Stimulated activated CD4-positive, alpha-beta T cell treated with anti-CD3 and anti-CD28 coated beads, Interleukin-4, amount 100 ng/mL, for 48 hours (primary cell): ENCODE data around the gene FAM120A.

Experiments
- DNase-seq, 2 donors: peaks; one replicate each; pipeline ENCODE4 v3.0.0-alpha.2; 2020; ENCODE audit warnings: low read depth in 2 of 2

Gene FAM120A

DNA sequence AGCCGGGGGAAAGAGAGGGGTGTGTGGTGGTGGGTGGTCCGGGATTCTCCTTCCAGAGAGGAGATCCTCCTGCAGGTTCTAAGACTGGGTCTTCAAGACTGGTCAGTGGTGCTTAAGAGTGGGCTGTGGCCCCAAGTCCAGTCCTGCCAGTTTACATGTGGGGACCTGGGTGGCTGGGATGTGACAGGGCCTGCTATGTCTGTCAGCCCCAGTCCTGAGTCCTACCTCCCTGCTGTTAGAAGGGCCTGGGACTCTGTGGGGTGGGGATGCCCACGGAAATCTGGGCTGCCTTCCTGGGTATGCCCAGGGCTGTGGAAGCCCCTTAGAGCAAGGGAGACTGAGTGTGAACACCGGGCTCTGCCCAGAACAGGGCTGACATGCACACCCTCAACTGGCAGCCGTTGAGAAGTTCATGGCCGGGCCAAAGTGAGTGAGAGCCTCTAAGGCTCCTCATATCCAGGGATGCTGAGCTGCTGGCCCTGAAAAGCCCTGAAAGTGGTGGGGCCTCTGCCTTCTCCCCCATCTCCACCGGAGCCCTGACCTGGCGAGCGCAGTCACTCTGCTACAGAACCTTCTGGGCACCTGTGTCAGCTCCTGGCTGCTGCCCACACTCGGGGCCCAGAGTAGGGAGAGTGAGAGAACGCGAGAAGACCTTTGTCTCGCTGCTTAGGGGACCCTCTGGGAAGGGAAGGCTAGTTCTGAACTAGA, 126.6 kb downstream of the FAM120A start:
- no peak for DNase-seq

DNA sequence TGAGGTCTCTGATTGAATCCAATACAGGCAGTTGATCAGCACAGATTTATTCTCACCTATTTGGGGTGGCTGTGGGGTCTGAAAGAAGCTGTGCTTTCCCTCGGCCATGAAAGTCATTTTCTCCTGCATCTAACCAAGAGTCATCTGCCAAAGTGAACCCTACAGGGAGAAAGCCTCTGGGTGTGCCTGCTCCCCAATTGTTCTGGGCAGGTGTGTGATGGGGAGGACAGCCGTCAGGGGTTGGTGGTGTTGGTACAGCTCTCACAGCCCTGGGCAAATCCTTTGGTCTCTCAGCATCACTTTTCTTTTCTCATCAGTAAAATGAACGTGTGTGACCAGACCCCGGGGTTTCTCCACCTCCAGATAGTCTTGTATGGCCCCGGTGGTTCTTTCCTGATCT, 127.4 kb downstream of the FAM120A start:
- DNase-seq, result no peak

DNA sequence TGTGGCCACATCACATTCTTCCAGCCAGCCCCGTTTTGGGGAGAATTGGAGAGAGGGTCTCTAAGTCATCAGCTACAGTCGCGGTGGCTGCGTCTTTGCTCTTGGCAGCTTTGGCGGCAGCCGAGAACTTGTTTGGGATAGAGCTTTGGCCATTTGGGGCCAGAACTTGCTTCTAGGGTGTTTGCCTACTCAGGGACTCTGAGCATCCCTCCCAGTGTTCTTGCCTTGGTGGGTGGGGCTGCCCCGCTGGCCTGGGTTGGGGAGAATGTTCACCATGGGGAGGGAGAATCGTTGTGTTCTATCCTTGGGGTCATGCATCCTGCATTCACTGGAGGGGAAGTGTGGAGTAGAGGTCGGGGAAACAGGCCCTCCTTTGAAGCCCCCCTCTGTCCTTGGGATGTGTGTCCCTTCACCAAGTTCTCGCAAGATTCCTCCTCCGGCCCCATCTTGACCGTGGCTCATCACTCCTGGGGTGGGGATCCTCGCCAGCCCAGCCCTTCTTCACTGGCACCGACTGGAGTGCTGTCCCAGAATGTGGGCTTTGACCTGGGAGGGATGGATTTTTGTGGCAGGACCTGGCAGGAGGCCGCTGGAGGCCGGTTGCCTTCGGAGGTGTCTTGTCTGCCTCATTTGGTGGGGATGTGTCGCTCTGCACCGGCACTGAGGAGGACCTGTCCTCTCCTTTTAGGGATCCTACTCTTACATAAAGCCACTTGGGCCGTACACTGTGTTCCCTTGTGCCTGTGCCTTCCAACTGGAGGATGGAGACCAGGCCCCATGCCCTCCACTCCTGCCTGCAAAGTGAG, 128.4 kb downstream of the FAM120A start:
- no peak for DNase-seq

DNA sequence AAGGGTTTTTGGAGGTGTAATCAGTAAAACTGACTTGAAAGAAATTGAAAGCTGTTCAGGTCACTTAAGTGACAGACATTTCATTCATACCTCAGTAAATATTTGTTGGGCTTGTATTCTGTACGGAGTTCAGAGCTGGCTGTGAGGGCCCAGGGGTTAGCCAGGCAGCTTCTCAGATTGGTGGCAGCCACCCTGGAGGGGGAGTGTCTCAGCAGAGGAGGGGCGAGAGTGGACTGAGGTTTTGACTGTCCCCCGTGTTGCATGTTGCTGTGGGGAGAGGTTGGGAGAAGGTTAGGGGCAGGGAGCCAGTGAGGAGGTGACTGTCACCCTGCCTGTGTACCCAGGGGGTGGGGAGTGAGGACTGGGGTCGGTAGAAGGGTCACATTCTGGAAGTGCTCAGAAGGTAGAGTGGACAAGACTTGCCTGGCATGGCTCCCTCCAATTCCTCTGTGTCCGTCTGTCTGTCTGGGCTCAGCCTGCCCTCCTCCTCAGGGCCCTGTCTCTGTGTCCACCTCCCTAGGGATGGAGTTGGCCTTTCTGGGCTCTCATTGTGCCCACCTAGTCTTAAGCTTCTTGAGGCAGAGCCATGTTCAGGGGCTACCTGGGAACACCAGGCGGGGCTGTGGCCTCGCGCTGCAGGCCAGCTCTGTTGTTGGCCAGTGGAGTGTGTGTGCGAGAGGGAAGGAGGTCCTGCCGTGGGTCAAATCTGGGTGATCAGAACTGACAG, 129.3 kb downstream of the FAM120A start:
- no peak for DNase-seq

DNA sequence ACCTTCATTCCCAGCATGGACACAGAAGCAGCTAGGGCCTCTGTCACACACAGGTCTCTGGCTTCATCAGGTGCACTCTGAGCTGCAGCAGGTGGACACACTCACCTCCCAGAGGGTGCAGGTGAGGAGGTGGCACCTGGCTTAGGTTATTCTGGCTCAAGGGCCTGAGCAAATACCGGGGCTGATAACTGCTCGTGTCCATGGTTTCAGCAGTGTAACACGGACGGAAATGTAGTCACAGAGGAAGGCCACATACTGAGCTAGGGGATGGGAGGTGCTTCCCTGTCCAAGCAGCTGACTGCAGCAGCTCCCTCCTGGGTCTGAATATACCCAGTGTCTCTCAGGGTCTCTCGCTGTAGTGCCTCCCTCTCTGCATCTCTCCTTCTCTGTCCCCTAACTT, 130.6 kb downstream of the FAM120A start:
- DNase-seq, result no peak

DNA sequence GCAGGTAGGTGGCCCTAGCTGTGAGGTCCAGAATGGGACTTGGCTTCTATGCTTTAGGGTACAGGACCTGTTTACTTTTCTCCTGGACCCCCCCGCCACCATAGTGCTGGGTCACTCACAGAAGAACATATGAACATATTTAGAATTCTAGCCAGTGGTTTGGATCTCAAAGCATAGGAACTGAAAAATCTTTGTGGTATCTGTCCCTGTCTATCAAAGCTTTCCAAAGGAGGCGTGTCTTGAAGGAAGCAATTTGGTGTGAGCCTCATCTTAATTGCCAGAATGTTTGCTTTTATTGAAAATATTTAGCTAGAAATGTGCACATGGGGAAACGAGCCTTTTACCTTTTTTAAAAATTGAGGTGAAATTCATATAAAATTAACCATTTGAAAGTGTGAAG, 131.1 kb downstream of the FAM120A start:
- no peak for DNase-seq

DNA sequence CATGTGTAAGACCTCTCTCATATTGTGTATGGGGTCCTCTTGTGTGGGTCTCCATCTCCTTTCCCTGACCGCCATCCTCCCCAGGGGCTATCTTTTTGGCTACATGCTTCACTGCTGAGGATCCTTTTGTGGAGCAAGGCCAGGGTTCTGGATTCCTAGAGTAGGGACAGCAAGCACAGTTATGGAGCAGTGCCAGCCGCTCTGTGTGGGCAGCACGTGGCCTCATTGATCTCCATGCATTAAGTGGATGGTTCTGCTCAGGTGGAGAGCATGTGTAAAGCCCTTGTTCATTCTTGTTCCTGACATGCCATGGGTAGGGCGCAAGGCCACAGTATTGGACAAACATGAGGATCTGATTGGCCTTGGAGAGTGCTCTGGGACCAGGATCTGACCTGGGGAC, 133.8 kb downstream of the FAM120A start:
- DNase-seq, result no peak

DNA sequence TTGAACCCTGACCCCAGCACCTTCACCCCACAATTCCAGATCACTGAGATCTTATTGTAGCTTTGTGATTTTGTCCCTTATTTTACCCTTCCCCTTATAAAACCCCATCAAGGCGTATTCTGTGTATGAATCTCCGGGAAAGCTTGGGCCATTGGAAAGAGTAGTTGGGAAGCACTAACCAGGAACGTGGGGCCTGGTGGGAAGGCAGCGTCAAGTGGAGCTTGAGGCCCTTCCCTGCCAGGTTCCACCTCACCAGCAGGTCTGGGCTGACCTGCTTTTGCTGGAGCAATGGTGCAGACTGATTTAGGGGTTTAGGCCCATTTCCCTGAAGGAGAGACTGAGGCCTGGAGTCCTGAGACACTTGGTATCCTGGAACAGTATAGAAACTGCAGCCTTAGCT, 134.2 kb downstream of the FAM120A start:
- no peak for DNase-seq

DNA sequence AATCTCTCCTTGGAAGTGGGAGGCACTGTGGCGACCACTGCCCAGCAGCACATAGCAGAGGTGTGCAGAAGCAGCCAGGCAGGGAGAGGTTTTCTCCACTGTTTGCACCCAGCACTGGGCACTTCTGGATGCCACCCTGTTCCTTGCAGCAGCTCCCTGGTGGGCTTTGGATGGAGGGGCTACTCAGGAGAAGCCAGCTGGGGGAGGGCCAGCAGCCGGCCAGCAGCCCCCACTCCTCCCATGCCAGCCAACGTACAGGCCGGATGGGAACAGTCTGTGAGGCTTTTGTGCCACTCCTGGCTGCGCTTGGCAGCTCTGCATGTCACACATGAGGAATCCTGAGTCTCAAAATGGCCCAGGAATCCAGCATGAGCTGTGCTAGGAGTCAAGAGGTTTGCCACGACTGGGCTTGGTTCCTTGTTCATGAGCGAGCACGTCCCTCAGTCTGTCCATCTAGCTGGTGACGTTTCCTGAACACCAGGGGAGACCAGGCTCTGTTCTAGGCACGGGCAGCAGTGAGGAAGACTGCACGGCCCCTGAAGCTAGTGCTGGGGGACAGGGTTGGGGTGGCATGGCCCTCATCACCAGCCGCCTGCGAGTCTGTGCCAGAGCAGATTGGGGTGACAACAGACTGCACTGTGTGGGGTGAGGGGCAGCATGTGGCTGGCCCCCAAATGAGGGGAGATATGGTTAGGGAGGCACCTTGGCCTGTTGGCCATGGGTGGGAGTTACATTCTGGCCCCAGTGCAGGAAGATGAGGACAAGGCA, 135.0 kb downstream of the FAM120A start:
- no peak for DNase-seq

DNA sequence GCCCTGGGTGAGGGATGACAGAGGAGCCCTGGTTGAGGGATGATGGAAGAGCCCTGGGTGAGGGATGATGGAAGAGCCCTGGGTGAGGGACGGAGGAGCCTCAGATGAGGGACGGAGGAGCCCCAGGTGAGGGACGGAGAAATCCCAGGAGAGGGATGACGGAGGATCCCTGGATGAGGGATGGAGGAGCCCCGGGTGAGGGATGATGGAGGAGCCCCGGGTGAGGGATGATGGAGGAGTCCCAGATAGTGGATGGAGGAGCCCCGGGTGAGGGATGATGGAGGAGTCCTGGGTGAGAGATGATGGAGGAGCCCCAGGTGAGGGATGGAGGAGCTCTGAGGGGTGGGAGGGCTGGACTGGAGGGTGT, 135.8 kb downstream of the FAM120A start:
- no peak for DNase-seq

DNA sequence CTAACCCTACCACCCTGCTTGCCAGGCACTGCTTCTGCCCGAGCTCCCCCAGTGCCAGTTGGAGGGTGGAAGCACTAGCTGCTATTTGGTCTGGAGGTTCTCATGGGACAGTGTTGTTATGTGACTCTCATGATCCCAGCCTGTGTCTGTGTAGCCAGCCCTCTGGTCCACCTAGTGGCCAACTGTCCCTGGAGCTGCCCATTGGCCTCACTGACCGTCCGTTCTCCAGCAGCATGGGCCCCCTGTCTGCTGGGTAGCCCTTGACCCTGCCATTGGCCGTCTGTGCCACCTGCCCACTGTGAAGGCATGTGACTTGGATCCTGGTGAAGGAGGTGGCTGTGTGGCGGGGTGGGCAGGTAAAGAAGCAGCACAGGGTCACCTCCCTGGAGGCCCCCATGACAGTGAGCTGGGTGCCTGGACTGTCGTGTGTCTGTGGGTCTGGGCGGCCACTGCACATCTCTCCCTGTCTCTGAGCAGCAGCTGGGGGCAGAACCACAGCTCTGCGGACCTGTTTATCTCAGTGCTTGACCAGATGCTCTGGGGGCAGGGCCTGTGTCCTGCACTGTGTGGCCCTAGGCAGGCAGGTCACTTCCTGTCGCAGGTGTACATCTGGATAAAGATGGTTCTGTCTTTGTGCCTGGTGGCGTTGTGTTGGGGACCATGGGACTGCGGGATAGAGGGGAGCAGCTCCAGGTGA, 136.3 kb downstream of the FAM120A start:
- DNase-seq, result no peak

DNA sequence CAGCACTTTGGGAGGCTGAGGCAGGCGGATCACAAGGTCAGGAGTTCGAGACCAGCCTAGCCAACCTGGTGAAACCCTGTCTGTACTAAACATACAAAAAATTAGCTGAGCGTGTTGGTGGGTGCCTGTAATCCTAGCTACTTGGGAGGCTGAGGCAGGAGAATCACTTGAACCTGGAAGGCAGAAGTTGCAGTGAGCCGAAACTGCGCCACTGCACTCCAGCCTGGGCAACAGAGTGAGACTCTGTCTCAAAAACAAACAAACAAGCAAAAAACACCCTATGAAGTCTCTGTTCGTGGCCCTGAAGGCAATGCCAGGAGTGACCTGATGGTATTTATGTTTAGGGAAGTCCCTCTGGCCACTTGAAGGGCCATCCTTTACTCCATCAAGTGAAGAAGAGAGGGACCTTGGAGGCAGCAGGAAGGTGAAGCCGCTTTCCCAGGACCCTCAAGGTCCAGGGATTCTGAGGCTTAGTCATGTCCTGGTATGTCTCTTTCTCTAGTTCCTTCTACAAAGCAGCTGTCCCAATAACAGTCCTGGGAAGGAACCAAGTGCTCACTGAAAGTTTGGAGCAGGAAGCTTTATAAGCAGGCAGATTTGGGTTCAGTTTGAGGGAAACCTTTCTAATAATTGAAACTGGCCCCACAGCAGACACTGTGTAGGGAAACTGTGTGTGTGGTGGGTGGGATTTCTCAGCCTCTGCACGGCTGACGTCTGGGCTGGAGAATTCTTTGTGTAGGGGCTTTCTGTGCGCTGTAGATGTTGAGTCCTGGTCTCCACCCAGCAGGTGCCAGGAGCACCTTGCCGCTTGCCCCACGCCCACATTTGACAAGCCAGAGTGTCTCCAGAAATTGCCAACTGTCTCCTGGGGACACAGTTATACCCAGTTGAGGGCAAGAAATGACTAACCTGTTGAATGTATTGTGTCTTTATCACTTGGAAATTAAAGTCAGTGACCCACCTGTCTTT, 137.4 kb downstream of the FAM120A start:
- no peak for DNase-seq

DNA sequence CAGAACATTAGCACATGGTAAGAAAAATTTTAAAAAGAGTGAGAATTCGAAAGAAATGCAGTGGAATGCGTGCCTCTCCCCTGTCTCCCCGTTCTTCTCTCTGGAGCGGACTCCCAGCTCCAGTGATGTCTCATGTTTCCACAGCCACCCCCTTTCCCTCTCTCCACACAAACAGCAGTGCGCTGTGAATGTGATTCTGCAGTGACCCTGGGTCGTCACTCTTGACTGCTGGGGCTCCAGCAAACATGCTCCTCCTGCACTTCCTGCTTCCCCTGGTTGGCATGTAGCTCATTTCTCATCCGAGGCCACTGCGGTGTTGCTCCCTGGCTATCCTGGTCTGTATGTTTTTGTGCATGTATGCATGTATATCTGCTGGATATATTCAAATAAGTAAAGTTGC, 138.2 kb downstream of the FAM120A start:
- DNase-seq, result no peak

DNA sequence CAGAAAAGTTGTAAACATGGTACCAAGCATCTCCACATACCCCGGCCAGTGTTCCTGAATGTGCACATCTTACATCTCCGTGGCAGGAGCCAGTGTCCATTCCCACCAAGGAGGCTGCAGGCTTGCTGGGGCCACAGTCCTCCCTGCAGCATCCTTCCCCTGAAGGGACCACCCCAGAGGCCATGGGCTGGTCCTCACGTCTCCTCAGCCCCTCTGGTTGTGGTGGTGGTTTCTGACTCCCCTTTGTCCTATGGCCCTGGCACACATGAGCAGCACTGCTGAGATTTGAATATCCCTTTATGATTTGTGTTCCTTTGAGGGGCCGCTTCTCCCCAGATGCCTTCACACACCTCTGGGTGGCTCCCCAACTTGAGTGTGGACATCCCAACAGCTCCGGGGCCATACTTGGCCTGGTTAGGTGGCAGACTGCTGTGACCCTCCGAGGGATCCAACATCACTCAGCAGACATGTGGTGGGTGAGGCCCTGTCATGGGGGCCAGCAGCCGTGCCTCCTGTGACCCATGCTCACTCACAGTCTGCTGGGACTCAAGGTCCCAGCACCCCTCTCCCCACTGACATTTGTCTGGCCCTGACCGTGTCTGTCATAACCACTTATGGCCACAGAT, 139.2 kb downstream of the FAM120A start:
- DNase-seq, result no peak

DNA sequence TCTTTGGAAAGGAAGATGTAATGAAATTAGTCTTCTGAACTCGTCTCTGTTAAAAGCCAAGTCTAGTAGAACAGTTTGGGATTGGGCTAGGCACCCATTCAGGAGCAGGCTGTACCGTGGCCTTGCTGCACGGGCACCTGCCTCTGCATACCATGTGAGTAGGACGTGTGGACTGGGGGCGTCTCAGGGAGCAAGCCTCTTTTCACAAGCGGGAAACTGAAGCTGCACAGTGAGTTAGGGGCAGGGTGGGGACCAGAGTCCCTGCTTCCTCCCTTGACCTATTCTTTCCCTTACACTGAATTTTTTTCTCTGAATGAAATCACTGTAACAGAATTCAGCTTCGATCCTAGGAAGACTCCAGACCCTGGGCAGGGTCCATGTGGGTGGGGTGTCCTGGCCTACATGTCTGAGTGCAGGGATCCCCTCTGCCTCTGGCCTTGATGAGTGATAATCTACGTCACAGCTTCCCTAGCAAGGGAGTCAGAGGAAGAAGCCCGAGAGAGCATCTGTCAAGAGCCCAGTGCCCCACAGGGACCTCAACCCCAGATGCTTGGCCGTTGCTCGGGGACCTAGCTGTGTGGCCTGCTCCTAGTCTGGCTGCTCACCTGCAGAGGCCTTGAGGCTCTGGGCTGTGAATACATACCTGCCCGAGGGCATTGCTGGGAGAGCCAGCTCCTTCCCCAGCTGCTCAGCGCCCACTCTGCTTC, 140.0 kb downstream of the FAM120A start:
- DNase-seq, result no peak

DNA sequence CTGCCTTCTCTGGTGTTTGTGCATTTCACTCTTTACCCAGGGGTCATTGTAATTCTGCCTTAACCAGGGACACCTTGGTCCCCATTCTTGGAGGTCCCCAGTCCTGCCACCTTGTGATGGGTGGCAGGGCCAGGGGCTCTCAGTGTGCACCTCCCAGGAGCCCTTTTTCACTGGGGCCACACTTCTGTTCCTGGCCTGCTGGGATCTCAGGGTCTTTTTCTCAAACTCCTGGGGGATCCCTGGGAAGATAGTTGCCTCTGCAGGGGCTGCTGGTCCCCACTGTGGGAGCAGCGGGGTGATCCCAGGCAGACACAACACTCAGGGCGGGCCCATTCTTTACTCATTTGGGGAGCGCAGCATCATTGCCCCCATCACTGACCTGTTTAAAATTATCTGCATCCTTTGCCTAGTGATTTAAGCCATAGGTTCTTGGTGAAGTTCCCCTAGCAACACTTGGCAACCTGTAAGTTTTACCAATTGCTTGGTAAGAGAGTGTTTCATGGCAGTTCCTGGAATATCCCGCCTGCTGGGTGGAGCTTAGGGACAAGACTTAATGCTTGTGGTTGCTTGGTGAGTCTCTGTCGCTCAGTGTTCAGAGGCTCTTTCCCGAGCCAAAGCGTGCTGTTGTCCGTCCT, 140.6 kb downstream of the FAM120A start:
- DNase-seq, result no peak

DNA sequence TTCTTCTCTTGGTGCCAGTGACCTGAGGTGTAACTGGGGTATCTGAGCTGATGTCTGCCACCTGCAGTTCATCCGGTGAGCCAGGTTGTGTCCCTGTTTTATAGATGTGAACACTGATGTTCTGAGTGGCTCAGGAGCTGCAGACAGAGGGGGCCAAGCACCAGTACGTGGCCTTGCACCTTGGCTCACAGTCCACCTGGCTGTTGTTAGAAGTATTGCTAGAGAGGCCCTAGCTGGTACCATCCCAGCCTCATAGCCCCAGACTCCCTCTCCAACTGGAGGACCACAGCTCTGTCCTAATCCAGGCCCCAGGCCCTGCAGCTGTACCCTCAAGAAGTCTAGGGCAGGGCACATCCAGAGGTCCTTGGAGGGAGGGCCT, 141.1 kb downstream of the FAM120A start:
- no peak for DNase-seq

DNA sequence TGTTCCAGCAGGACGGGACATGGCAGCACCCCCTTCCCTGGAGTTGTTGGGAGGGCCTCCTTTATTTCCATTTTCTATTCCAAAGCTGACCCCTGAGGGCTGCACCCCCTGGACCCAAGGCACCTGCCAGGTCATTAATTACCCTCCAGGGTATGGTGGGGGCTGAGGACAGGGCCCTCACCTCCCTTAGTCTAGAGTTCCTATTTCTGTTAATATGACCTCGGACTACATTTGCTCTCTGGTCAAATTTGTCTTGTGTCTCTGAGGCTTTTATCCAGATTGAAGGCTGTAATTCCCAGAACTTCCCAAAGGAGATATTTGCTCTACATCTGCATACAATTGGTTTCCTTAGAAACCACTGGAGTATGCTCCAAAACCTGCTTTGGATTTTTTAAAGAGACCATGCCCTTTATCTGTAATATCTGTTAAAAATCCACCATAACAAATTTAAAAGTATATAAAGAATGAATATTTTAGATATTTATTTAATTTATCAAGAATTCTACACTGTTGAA, 141.7 kb downstream of the FAM120A start:
- no peak for DNase-seq
